Stimulated activated CD8-positive, alpha-beta memory T cell treated with anti-CD3 and anti-CD28 coated beads, Interleukin-15, amount 100 ng/mL, for 1 hour (primary cell): ENCODE results near the gene IRX4.
"Not testable (repeated sequence)": the region's sequence is repeated elsewhere in the genome, so short reads cannot be mapped to it uniquely, and the experiment has no call there.

Source experiments
- DNase-seq: peaks from one replicate; pipeline ENCODE4 v3.0.0-alpha.2; 2020; ENCODE audit warnings: low read depth

Gene IRX4

GRCh38 chr5:1856596-1857255 is 26.0 kb downstream of the IRX4 start:
- DNase-seq = no peak

GRCh38 chr5:1855596-1855995 is 27.1 kb downstream of the IRX4 start:
- no peak for DNase-seq

- no peak for DNase-seq
Observed at GRCh38 chr5:1855075-1855474, 27.6 kb downstream of the IRX4 start.

GRCh38 chr5:1853531-1853930 is 29.2 kb downstream of the IRX4 start:
- DNase-seq = no peak

- DNase-seq = no peak
Observed at GRCh38 chr5:1852324-1852947, 30.3 kb downstream of the IRX4 start.

GRCh38 chr5:1851290-1851934 is 31.3 kb downstream of the IRX4 start:
- DNase-seq = no peak

GRCh38 chr5:1850324-1851154 is 32.2 kb downstream of the IRX4 start:
- no peak for DNase-seq

GRCh38 chr5:1847611-1848010 is 35.1 kb downstream of the IRX4 start:
- DNase-seq = no peak

GRCh38 chr5:1847056-1847455 is 35.7 kb downstream of the IRX4 start:
- DNase-seq = no peak

GRCh38 chr5:1846583-1846982 is 36.1 kb downstream of the IRX4 start:
- no peak for DNase-seq

GRCh38 chr5:1845696-1846095 is 37.0 kb downstream of the IRX4 start:
- no peak for DNase-seq

- no peak for DNase-seq
Observed at GRCh38 chr5:1844708-1845436, 37.9 kb downstream of the IRX4 start.

- DNase-seq = not testable (repeated sequence)
Observed at GRCh38 chr5:1843761-1844160, 39.0 kb downstream of the IRX4 start.

- DNase-seq = no peak
Observed at GRCh38 chr5:1842004-1842819, 40.5 kb downstream of the IRX4 start.

- DNase-seq = no peak
Observed at GRCh38 chr5:1840741-1841521, 41.8 kb downstream of the IRX4 start.

- no peak for DNase-seq
Observed at GRCh38 chr5:1840071-1840547, 42.6 kb downstream of the IRX4 start.

- DNase-seq = no peak
Observed at GRCh38 chr5:1838013-1838412, 44.7 kb downstream of the IRX4 start.

- no peak for DNase-seq
Observed at GRCh38 chr5:1836891-1837880, 45.5 kb downstream of the IRX4 start.
